ENCODE data around the gene NEURL1.
"Not testable (repeated sequence)": the region's sequence is repeated elsewhere in the genome, so short reads cannot be mapped to it uniquely, and the experiment has no call there.

The NEURL1 gene

DNA sequence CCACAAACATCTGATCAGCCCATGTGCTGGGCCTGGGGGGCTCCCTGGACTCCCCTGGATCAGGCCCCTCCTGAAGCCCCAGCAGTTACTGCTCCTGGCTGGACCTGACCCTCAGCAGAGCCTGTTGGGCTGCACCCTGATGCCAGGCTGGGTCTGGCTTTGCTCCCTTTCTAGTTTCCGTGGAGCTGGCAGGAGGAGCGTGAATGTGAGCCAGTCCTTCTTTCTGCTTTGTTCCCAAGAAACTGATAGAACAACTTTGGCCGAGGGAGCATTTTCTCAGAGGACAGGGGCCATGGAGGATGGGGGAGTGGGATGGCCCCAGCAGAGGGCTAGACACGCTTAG lies 128.2 kb downstream of the NEURL1 start:
- DNase-seq (ENCODE audit: low read depth in 3 of 3) = no peak

DNA sequence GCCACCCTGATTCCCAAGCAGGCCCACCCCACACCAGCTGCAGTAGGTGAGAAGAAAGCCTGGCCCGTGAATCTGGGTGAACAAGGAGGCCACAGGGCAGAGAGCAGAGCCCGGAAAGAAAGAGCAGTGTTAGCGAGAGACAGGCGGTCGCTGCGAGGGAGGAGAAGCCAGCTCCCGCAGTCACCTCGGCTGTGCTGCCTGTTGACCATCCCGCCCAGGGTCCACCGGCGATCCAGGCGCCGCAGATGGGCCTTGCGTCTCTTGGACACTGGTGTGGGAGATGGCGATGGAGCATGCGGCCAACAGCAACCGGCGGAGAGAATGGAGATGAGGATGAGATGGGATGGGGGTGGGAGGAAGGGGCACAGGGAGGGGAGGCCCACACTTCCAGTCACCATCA lies 128.8 kb downstream of the NEURL1 start:
- DNase-seq (ENCODE audit: low read depth in 3 of 3) = no peak

DNA sequence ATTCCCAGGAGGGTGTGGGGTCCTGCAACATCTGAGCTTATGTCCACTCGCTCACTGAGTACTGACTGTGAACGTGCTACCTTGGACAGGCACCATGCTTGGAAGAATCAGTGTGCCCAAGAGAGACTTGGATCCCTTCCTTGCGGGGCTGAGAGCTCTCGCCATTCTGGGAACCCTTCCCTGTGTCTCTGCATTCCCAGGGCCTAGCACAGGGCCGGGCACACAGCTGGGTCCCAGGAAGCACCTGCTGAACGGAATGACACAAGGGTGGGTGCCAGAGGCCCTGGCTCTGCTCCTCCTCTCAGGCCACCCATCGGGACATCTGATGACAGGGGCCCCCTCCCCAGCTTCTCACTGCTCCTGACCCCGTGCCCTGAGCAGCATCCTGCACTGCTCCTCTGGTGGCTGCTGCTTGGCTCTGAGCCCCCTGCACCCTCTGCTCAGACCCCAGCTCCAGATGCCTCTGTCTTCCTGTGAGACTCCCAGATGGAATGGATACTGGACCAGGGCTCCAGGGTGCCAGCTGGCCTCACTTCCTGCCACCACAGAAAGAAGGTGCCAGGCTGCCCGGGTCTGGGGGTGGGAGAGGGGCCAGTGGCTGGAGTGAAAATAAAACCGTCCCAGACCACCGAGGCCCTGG lies 129.6 kb downstream of the NEURL1 start:
- no peak for DNase-seq (ENCODE audit: low read depth in 3 of 3)

DNA sequence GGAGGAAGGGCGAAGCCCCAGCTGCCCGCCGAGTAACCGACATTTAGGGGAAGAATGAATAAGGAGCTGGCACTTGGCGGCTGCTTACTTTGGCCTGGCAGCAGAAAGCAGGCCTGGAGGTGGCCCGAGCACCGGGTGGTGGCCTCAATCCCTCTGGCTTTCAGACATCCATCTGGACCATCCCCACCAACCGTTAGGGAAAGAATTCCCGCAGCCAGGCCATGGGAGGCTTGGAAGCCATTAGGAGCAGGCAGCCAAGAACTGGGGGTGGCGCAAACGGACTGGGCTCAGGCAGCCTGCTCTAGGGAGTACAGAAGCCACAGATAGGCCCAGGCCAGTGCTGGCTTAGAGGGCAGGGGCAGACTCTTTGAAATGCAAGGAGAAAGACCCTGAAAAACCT lies 132.7 kb downstream of the NEURL1 start:
- DNase-seq (ENCODE audit: low read depth in 3 of 3) = no peak

DNA sequence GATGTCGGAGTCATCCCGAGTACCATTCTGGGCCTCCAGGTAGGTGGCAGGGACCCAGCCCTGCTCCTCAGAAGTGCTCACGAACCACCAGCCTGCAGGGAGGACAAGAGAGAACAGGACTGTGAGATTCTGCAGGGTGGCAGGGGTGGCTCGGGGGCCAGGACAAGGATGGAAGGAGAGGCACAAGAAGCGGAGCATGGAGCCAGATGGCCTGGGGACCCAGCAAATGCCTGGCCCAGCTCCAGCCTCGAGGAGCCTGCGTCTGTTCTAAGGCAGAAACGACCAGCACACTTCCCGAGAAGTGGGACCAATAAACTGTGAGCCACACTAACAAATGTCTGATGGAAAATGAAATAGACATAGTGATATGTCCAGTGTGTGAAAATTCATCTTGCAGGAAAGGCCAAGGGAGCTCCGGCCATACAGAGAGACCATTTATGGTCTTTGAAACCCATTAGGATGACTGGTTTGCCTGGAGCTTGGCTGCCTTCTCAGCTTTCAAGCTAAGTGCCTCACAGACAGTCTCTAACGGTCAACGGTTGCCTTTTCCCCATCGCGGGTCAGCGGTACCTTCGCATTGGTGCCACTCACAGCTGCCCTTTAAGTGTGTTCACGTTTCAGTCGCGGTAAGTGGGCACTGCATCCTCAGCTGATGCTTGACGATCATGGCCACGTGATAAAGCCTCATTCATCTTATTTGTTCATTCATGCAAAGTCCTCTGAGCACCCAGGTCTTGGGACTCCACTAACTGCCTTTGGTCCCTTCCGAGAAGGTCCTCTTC lies 133.8 kb downstream of the NEURL1 start:
- DNase-seq (ENCODE audit: low read depth in 3 of 3) = no peak

DNA sequence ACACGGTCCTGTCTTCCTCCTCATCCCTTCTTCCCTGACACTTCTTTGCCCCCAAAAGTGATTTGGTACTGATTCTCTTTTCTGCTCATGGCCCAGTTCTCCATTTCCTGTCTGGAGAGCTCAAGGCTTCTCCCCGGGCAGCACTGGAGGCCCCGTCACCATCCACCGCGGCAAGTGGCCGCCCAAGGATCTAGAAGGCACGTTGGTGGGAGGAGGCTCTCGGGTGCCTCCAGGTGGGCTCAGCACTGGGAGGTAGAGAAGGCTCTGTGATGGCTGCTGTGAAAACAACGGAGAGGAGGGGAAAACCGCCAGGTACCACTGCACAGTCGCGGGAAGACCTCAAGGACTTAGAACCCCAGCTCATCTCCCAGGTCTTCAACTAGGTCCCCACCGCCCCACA lies 134.4 kb downstream of the NEURL1 start:
- no peak for DNase-seq (ENCODE audit: low read depth in 3 of 3)

- DNase-seq (ENCODE audit: low read depth in 3 of 3) = no peak
Measured at GRCh38 chr10:103629581-103629980, 136.1 kb downstream of the NEURL1 start.

GRCh38 chr10:103630156-103630555 lies 136.7 kb downstream of the NEURL1 start:
- DNase-seq (ENCODE audit: low read depth in 3 of 3) = no peak

GRCh38 chr10:103632247-103632642 lies 138.7 kb downstream of the NEURL1 start:
- no peak for DNase-seq (ENCODE audit: low read depth in 3 of 3)

GRCh38 chr10:103632871-103633270 lies 139.4 kb downstream of the NEURL1 start:
- not testable (repeated sequence) for DNase-seq (ENCODE audit: low read depth in 3 of 3)

DNA sequence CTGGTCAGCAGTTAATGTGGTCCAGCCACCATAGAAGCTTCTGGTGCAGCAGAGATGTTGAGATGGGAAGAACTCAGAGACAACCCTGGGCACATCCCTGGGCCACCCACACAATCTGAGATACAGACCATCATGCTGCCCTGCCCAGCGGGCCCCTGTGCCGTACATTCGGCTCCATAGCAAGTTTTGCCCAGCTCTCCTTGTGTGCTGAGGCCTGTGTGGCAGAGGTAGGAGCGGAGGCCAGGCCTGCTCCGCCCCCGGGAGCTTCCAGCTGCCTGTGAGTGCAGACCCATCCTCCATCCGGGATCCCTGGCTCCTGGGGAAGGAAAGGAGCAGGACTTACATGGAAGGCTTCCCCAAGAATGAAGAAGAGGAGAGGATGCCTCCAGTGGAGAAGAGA lies 140.3 kb downstream of the NEURL1 start:
- no peak for DNase-seq (ENCODE audit: low read depth in 3 of 3)

- DNase-seq (ENCODE audit: low read depth in 3 of 3) = no peak
Measured at GRCh38 chr10:103635580-103635979, 142.1 kb downstream of the NEURL1 start.

GRCh38 chr10:103636492-103636891 lies 143.0 kb downstream of the NEURL1 start:
- no peak for DNase-seq (ENCODE audit: low read depth in 3 of 3)

DNA sequence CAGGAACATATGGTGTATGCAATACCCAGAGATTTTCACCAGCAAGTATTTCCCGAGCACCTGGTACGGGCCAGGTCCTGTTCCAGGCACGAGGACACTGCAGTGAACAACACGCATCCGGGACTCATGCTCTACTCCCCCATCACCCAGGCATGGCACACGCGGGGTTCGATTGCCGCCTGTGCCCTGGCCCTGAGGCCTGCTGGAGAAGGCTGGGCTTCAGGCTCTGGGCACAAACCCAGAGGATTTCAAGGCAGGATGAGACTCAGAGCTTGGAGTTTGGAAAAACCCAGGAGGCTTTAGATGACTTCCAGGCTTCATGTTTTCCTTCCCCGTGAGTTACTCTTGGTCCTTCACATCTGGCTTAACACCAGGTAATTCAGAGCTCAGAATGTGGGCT lies 143.5 kb downstream of the NEURL1 start:
- DNase-seq (ENCODE audit: low read depth in 3 of 3) = no peak

GRCh38 chr10:103637927-103638557 lies 144.5 kb downstream of the NEURL1 start:
- no peak for DNase-seq (ENCODE audit: low read depth in 3 of 3)

DNA sequence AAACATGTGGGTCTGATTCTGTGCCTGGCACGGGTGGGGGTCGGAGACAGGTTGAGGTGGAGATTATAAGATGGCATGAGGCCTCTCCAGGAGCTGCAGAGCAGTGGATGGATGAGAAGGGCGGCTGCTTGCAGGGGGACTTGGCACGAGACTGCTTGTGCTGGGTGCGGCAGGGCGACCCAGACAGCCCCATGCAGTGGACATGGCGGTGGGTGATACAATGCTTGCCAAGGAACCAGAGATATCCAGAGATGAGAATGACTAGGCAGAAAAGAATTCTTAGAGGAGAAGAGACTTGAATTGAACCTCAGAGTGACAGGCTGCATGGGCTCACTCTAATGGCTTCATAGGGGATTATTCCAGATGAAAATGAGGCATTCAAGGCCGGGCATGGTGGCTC lies 145.4 kb downstream of the NEURL1 start:
- no peak for DNase-seq (ENCODE audit: low read depth in 3 of 3)

DNA sequence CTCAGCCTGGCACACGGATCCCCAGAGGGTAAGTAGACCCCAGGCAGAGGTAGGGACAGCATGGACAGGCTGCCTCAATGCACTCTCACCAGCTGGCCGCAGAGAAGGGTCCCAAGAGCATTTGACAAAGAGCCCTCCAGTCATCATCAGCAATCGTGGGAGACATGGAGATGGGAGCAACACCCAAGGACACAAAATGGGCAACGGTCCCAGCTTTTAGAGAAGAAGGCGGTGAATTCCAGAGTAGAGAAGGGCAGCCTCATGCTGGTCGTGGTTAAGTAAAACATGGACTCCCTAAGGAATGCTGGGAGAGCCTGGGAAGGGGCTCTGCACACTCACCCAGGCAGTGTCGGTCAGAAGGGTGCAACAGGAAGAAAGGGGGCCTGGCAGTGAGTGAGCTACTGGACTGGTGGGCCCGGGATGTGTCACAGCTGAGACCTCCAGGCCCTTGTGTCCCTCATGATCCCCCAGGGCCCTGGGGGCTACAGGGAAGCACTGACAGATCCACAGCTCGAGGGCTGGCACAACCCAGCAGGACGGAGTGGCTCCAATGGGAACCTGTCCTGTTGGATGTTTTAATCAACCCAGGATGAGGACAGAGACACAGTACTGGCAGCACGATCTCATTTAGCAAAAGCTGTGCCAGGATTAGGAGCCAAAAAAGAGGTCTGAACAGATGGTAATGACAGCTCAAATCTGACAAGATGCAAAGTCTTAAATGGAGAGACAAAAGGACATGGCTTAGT lies 147.1 kb downstream of the NEURL1 start:
- no peak for DNase-seq (ENCODE audit: low read depth in 3 of 3)

DNA sequence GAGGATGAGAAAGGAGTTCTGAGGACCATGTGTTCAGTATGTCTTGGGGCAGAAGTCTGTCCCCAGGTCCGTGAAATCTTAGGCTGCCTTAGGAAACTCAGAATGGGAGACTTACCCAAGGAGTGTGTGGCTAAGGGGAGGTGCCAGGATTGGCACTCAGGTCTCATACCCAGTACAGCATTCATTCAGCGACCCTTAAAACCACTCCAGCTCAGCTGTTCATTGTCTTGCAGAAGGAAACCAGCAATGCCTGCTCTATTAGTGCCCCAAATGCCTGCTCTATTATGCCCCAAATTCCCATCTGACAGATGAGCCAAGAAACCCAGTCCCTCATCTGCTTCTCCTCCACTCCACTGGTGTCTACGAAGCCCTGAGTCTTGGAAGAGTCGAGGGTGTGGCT lies 147.8 kb downstream of the NEURL1 start:
- no peak for DNase-seq (ENCODE audit: low read depth in 3 of 3)

All from stimulated activated CD4-positive, alpha-beta T cell treated with anti-CD3 and anti-CD28 coated beads, TNF-alpha, amount 100 ng/mL, for 4 hours (primary cell).